Mucosa of gallbladder (tissue), 1 donor: ENCODE data around the gene SLC2A4. TPM values are rescaled to one million over a fixed set of nuclear protein-coding genes. Genes with fewer than 3 reads are reported as not detected.
A peak's percentile ranks its signal among the peaks of the same experiment; 100 is the strongest.

Experiments used
- DNase-seq: peaks from one replicate; pipeline ENCODE4 v3.0.0-alpha.2; 2020; ENCODE audit warnings: low spot score
- total RNA-seq: library from RNA; stranded (reverse); gene quantifications from one replicate; pipeline ENCODE4 v1.2.1, GENCODE V29; 2021
- donor health status: DM: no; HTN: no; CAD: no.

The SLC2A4 gene
- total RNA-seq, 1 donor from 2014 or later = 7.6 TPM

DNA sequence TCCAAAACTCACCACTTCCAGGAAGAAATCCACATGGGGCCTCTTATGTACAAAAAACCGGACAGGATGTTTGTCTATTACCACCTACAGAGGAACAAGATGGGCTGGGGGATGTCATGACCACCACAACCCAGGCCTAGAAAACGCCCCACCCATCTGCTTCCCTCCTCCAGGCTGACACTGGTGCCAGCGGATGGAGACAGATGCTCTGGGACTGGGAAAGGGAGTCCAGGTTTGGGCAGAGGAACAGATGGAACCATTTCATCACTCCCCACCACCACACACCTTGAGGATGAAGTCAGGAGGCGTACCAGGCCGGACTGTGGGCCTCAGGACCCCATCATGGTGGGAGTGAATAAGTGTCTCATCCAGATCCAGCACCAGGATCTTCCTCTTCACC, 34.7 kb upstream of the SLC2A4 start:
- no peak for DNase-seq

DNA sequence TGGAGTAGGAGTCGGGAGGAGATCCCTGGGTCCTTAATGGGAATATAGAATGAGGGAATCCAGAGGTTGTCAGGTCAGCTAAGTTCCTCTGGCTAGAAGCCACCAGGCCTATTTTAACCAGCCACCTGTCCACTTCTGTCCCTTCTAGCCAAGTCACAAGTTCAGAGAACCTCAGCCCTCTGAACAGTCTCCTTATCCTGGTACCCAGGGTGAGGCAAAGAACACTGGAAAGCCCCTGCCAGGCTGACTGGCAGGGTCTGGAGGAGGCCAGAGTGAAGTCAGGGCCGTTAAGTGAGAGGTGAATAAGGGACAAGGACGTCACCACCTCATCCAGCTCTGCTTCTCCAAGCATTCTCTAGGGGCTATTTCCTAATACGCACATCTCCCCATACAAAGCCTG, 32.7 kb upstream of the SLC2A4 start:
- DNase-seq = no peak

DNA sequence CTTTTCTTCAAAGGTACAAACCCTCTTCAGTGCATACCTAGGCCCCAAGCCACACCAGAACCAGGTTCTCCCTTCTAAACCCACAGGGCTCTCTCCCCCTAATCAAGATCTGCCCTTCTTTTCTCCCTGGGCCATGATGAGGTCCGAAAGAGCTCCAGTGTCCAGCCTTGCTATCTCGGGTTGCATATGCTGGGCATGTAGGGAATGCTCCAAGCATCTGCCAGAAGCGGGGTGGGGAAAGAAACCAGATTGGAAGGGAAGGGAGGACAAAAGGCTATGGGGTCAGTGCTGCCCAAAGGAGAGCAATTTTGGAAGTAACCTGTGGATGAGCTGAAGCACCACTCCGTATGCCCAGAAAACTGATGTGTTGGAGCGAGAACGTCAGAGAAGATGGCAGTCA, 32.3 kb upstream of the SLC2A4 start:
- no peak for DNase-seq

DNA sequence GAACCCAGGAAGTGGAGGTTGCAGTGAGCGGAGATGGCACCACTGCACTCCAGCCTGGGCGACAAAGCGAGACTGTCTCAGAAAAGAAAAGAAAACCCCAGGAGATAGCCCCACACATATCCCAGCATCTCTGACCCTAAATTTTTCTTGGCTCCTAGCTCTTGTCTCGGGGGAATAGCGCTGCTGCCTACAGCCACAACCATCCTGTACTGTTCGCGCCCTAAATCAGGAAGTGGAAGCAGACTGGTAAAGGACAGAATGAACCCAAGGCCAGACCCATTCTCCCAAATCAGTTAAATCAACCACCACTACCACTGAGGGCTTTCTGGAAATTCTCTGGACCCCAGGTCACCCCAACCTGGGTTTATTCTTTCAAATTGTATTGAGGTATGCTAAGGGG, 31.7 kb upstream of the SLC2A4 start:
- DNase-seq = no peak

DNA sequence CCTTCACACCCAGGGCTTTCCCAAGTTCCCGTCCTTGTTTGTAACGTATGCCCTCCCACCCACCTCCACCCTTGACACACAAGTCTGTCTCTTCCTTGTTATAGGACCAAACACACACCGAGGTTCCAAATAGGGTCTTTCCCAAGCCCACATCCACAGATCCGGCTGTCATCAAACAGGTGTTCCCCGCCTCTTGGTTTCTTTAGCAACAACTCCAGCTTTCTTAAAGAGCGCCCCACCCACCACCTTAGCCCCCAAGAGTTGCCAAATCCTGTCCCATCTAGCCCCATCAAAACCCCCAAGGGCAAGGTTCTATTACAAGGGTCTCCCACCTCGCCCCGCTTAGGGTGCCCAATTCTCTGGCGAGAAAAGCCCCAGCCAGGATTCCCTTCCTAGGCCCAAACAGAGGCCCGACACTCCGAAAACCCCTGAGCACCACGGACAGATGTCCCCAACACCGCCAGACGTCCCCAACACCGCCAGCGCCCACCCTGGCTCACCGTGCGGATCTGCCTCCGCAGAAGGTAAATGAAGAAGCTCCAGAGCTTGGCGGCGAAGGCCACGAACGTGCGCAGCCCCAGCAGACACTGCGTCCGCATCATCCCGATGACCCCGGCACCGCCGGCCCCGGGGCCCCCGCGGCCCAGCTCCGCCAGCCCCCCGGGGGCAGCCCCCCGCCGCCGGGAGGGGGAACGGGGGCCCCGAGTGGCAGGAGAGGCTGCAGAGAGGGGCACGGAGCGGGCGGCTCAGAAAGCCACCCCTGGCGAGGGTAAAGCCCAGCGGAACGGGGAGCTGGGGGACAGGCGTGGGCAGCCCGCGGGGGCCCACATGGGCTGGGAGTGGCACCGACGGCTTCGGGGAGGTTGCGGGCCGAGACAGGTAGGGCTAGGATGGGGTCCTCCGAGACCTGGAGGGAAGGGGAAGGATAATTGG, 30.6 kb upstream of the SLC2A4 start:
- no peak for DNase-seq

DNA sequence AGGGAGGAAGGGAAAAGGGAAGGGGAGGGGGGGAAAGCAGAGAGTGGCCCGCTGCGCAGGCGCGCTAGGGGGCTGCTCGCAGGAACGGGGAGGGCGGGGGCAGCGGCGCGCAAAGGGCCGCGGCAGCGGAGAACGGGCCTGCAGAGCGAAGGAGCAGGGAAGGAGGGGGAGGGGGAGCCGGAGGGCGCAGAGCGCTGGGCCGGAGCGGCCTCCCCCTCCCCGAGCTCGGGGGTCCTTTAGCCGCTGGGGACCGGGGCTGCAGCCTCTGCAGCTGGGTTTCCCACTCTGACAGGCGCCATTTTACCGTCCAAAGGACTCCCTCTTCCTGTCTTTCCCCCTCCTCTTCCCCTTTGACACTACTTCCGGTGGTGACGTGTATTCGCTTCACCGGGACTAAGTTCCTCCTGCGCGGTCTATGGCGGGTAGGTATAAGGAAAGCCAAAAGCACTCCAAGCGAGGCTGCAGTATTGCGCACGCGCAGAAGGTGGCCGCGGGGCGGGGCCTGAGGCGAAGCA, 29.8 kb upstream of the SLC2A4 start, which contains the start of gene CTDNEP1:
Gene CTDNEP1 (minus strand): TSS at position 74 of the 515 bp plus-strand sequence. CDS start 438 bp downstream, outside the sequence.
- DNase-seq = peak; percentile 99

DNA sequence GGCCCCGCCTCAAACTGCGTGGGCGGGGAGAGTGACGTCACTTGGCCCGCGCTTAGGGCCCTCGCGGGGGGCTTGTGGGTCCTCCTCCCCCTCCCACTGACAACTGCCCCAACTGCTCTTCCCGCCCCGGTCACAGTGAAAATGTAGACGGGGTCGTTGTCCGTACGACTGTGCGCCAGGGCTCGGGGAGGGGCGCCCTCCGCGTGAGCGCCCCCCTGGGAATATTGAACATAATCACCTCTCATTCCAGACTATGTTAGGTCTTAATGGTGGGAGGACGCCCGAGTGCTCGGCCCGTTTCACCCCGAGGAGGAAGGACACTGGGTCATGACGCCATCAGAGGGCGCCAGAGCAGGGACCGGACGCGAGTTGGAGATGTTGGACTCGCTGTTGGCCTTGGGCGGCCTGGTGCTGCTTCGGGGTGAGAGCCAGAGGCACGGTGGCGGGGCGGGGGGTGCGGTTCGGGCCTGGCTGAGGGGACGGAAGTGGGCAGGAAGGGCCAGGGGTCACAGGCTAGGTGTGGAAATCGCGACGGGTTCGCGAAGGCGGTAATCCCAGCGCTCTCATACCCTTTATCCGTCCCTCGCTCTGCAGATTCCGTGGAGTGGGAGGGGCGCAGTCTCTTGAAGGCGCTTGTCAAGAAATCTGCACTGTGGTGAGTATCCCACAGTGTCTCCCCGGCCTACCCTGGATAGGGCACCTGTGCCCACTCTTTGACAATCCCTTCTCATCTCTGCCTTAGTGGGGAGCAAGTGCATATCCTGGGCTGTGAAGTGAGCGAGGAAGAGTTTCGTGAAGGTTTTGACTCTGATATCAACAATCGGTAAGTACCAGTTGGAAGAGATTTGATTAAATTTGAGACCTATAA, 29.1 kb upstream of the SLC2A4 start, which contains the start of gene ELP5:
Gene ELP5 (plus strand): TSS at position 40 of the 868 bp plus-strand sequence. CDS start 336 bp downstream, at position 376.
- DNase-seq = peak; percentile 94

DNA sequence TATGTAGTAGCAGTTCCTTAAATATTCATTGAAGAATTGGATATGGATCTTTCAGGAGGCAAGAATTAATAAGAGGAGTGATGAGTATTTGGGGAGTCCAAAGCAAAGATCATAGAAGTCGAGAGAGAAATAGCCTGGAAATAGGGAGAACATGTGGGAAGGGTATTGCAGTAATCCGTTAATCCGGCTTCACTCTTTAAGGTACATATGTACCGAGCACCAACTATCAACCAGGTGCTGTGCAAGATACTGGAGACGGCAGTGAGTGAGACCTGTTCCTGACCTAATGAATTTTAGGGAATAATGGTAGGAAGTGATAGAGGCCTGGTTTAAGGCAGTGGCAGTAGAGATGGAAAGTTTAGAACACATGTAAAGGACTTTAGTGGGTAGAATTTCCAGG, 28.4 kb upstream of the SLC2A4 start:
- DNase-seq = no peak

DNA sequence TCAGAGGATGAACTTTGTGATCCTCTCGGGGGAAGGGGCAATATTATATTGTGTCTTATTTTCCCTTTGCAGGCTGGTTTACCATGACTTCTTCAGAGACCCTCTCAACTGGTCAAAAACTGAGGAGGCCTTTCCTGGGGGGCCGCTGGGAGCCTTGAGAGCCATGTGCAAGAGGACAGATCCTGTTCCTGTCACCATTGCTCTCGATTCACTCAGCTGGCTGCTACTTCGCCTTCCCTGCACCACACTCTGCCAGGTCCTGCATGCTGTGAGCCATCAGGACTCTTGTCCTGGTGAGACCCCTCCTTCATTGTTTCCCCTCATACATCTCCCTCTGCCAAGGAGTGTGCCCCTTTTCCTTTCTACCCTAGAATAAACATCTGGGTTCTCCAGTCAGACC, 27.0 kb upstream of the SLC2A4 start:
- DNase-seq = no peak

DNA sequence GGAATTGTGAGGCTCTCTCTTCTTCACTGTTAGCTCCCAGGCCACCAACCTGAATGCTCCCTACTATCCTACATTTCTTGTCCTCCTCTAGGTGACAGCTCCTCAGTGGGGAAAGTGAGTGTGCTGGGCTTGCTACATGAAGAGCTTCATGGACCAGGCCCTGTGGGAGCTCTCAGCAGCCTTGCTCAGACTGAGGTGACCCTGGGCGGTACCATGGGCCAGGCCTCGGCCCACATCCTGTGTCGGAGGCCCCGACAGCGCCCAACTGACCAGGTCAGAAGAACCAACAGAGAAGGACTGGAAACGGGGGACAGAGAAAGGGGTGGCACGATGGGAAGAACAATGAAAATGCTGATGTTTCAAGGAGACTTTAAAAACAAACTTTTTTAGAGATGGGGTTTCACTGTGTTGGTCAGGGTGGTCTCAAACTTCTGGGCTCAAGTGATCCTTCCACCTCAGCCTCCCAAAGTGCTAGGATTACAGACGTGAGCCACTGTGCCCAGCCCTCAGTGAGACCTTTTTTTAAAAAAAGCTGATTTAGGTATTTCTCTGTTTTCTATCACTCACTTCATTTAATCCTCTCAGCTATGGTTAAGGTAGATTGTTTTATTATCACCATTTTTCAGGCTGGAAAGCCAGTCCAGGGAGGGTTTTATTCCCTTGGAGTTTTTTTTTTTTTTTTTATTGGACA, 24.6 kb upstream of the SLC2A4 start:
- no peak for DNase-seq

DNA sequence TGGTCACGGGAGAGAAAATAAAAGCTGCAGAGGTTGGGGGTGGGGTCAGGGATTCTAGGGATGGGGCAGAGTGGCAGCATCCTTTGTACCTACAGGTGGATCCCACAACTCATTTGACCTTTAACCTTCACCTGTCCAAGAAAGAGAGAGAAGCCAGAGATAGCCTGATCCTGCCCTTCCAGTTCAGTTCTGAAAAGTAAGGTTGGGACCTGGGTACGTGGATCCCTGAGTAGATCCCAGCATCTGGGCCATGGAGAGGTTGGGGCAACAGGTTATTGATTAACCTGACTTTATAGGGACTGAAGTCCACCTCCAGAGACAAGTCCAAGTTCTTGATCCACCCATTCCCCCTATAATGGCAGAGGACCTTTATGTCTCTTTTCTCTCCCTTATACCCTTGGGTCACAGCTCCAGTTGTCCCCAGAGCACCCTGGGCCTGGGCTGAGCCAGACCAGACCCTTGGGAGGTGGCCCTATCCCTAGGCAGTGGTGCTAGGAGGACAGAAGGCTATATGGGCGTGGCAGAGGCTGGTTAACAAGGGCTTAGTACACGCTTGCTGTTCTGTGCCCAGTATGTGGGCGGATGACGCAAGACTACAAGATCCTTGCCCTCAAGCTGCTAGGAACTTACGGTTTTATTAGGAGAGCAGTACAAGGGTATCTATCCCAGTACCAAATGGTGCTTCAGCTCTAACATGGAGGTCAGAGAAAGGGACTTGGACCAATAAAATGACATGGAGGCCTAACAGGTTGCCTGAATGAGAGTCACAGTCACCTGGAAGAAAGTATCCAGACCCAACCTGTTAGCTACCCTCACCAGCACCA, 22.6 kb upstream of the SLC2A4 start:
- no peak for DNase-seq

DNA sequence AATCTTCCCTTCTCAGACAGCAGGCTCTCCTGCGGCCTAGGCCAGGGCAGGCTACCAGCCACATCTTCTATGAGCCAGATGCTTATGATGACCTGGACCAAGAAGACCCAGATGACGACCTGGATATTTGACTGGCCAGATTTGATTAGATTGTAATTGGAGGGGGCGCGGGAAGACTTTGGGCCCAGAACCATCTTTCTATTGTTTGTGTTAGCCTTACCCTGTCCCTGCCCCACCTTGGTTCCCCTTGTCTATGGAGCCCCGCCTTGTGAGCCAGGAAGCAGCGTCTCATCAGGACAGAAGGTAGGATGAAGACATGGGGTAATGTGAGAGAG, 22.0 kb upstream of the SLC2A4 start:
- DNase-seq = no peak

DNA sequence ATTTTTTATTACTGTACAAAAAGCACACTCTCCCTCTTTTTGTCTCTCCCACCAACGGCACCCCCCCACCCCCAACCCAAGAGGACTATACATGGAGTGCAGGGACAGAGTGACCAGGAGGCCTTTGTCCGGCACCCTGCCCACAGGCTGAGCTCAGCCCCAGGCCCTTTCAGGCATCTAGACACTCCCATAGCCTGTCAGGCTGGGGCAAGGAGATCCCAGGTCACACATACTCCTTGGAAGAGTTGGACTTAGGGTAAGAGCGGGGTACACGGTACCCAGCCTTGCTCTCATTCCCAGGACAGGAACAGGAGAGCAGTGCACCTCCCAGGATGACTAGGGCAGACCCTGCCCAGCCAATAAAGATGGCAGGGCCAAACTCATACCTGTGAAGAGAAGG, 21.4 kb upstream of the SLC2A4 start:
- DNase-seq = no peak

DNA sequence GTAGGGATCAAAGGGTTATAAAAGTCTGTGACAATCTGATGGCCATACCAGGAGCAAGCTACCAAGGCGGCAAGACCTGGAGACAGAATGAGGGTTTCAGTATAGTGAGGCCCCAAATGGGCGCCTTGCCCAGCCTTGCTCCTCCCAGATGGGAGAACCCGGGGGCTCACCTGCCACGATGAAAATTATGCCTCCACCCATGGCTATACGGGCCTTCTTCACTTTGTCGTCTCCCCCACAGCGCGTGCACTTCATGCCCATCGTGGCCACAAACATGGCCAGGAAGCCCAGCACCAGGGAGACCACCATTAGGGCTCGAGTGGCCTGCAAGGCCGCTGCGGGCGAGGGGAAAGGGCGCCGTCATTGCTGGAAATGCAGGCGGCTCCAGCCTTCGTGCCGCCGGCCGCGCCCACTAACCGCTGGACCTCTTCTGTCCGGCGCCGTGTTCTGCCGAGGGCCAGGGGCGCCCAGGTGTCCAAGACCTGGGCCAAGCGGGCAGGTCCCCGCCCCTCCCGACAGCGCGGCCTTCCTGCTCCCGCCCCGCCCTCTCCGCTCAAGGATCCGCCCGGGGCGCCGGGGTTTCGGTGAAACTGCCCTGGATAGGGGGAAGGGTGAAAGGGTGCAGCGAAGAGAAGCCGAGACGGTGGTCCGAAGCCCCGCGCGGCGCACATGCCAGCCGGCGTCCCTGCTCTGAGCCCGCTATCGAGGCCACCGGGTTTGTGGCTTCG, 20.7 kb upstream of the SLC2A4 start:
- no peak for DNase-seq

DNA sequence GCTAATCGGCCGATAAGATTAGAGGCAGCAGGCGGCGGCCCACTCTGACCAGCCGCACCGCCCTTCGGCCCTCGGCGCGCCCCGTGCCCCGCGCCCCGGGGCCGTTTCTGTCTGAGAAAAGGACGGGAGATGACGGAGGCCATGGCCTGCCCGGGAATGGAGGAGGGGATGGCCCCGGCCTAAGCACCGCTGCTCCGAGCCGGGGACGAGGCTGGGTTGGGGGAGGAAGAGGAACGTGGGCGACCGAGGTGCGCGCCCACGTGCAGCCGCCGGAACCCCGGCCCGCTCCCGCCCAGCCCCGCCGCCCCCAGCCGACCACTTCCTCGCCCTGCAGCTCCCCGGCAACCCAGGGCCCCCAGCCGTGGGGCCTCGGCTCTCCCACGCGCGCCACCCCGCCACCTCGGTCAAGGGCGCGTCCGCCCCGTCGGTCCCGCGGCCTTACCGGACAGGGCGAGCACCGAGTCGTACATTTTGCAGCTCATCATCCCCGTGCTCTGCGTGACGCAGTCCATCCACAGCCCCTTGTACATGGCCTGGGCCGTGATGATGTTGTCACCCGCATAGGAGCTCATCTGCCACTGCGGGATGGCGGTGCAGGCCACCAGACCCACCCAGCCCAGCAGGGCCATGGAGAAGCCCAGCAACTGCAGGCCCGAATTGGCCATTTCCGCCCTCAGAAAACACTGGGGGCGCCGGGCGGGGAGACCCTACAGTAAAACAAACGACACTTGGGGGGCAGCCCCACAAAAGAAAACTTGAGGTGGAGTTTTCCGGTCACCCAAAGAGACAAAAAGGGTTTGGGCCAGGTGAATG, 19.9 kb upstream of the SLC2A4 start:
- no peak for DNase-seq

DNA sequence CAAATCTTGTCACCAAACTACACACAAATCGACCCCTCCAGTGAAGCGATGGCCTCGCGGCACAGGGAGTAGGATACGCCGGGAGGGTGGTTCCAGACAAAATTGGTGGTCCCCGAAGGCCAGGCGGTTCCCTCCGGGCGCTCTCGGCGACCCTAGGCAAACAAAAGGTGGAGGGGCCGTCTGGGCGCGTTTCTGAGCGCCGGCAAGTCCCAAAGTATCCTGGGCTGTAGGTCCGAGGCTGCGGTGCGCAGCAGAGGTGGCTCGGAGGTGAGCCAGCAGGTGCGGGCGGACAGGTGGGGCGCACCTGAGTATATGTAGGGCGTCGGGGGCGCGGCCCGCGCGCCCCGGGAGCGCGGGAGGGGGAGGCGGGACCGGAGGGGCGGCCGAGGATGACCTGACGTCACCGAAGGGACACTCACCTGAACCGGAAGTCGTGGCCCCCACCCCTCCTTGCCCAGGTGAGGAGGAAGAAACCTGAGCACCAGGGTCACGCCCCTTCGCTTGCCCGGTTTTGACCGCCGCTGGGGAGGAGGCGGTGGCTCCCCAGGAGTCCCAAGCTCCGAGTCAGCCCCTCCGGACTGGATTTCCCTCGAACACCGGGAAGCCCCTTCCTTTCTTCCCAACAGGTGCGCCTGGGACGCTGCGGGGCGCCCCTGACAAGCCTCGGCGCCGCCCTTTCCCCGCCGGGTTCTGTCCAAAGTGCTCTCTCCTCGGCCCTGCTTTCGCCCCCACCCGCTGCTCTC, 19.2 kb upstream of the SLC2A4 start, which contains the start of gene CLDN7:
Gene CLDN7 (minus strand): TSS at position 287 of the 743 bp plus-strand sequence. CDS start 435 bp downstream, outside the sequence.
- peak; percentile 84 for DNase-seq

DNA sequence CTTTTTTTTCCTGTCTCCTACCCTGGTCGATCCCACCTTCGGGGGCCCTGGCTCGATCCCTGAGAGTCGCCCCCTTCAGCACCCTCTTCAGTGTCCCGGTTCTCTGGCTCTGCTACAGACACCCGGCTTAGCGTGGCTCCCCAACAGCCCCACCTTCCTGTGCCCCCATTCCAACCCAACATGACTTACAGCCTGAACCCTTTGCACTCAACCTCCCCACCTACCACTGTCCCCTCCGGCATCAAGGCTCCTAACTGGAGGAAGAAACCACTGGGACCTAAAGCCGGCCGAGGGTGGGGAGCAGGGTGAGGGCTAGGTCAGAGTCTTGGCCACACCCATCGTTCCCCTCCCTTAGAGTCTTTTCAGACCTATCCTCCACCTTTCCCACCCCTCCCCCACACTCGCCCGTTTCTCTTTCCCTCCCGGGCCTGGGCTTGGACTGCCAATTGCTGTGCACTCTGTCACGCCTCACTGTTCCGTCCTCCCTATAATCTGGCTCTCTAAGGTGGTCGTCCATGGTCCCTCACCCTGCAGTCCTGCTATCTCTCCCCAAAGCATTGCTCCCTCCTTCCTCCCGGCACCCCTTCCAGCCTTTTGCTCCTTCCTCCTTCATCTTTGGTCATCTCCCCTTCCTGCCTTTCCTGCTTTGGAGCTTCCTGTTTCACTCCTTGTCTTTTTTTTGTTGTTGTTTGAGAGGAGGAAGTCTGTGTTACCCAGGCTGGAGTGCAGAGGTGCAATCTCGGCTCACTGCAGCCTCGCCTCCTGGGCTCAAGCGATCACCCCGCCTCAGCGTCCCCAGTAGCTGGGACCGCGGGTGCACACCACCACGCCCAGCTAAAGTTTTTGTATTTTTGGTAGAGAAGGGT, 18.4 kb upstream of the SLC2A4 start:
- DNase-seq = peak; percentile 57

DNA sequence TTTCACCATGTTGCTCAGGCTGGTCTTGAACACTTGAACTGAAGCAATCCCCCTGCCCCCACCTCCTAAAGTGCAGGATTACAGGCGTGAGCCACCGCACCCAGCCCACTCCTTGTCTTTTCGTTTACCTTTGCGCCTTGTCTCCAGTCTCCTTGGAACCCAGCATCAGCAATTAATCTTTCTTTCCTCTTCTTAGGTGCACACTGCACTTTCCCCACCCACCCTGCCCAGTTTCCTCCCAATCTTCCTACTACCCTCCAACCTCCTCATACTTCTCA, 17.8 kb upstream of the SLC2A4 start:
- DNase-seq = no peak
